ENCODE results near the gene MTNR1A. TPM values are rescaled to one million over a fixed set of nuclear protein-coding genes. Genes with fewer than 3 reads are reported as not detected.

The MTNR1A gene
- total RNA-seq, 4 donors from 2014 or later: not detected

- no peaks in the 10 kb centered on the region for H3K9me3 ChIP-seq
- no peak for TF ChIP-seq CTCF (IDR thresholded peaks at IDR 0.05)
- no peak for TF ChIP-seq POLR2A (IDR thresholded peaks at IDR 0.05)
- H3K4me1 ChIP-seq: no peaks in the 10 kb centered on the region
- H3K27me3 ChIP-seq: no peaks in the 10 kb centered on the region
- DNase-seq: no peak
- no peak overlapping the region for H3K27ac ChIP-seq
- no peak overlapping the region for H3K4me3 ChIP-seq (replicated peaks in 1 of 3)
- no peaks in the 10 kb centered on the region for H3K36me3 ChIP-seq
- intact Hi-C loops (cut with DNase I): no loop called here
- WGBS, 2 donors: 84 to 97% methylated on average over 6 of the region's 6 CpGs
These were observed 26.1 kb upstream of the MTNR1A start for GRCh38 chr4:186581421-186581820.

- Histone ChIP-seq H3K36me3 (no peaks in the 10 kb centered on the region), H3K4me3 (replicated peaks in 1 of 3) (no peak overlapping the region), H3K27ac (no peak overlapping the region), H3K27me3 (no peaks in the 10 kb centered on the region), H3K4me1 (no peaks in the 10 kb centered on the region), H3K9me3 (no peaks in the 10 kb centered on the region)
- no peak for DNase-seq
- TF ChIP-seq POLR2A (IDR thresholded peaks at IDR 0.05): no peak
- TF ChIP-seq CTCF (IDR thresholded peaks at IDR 0.05): no peak
- intact Hi-C loops (cut with DNase I): no loop called here
- 94 to 96% methylated on average over 1 of the region's 1 CpG for WGBS, 2 donors
These were observed 25.3 kb upstream of the MTNR1A start for GRCh38 chr4:186580669-186581068.

GRCh38 chr4:186570193-186570996, 15.0 kb upstream of the MTNR1A start:
- WGBS, 2 donors: 64 to 65% methylated on average over 23 of the region's 23 CpGs
- H3K27ac ChIP-seq: no peak overlapping the region
- no peak overlapping the region for H3K4me3 ChIP-seq (replicated peaks in 1 of 3)
- no peaks in the 10 kb centered on the region for H3K4me1 ChIP-seq
- intact Hi-C loops (cut with DNase I): no loop called here
- no peaks in the 10 kb centered on the region for H3K36me3 ChIP-seq
- H3K27me3 ChIP-seq: no peaks in the 10 kb centered on the region
- TF ChIP-seq CTCF (IDR thresholded peaks at IDR 0.05) (no peak), POLR2A (IDR thresholded peaks at IDR 0.05) (no peak)
- H3K9me3 ChIP-seq: no peaks in the 10 kb centered on the region
- DNase-seq: no peak

- Histone ChIP-seq H3K9me3 (no peaks in the 10 kb centered on the region), H3K27me3 (no peaks in the 10 kb centered on the region), H3K4me3 (replicated peaks in 1 of 3) (no peak overlapping the region), H3K4me1 (no peaks in the 10 kb centered on the region), H3K27ac (no peak overlapping the region), H3K36me3 (no peaks in the 10 kb centered on the region)
- no peak for DNase-seq
- 75 to 83% methylated on average over 8 to 10 of the region's 10 CpGs for WGBS, 2 donors
- TF ChIP-seq CTCF (IDR thresholded peaks at IDR 0.05) (no peak), POLR2A (IDR thresholded peaks at IDR 0.05) (no peak)
- intact Hi-C loops (cut with DNase I): no loop called here
These were observed 14.3 kb upstream of the MTNR1A start for GRCh38 chr4:186569533-186570192.

- H3K36me3 ChIP-seq: no peaks in the 10 kb centered on the region
- H3K4me3 ChIP-seq (replicated peaks in 1 of 3): no peak overlapping the region
- no peaks in the 10 kb centered on the region for H3K4me1 ChIP-seq
- H3K27me3 ChIP-seq: no peaks in the 10 kb centered on the region
- 87 to 88% methylated on average over 7 of the region's 7 CpGs for WGBS, 2 donors
- no peaks in the 10 kb centered on the region for H3K9me3 ChIP-seq
- no peak for DNase-seq
- intact Hi-C loops (cut with DNase I): no loop called here
- H3K27ac ChIP-seq: no peak overlapping the region
- no peak for TF ChIP-seq POLR2A (IDR thresholded peaks at IDR 0.05)
These were observed 10.7 kb upstream of the MTNR1A start for GRCh38 chr4:186566068-186566467.

All from thyroid gland (tissue), 4 donors.